Kasumi-1 (cell line): ENCODE results near the gene MPC1.
A peak's percentile ranks its signal among the peaks of the same experiment; 100 is the strongest.
"Not testable (repeated sequence)": the region's sequence is repeated elsewhere in the genome, so short reads cannot be mapped to it uniquely, and the experiment has no call there.

ENCODE experiments used
- DNase-seq, 2 experiments: peaks; one replicate each; lab custom pipeline; 2025; lab: John Stamatoyannopoulos, UW

MPC1 gene

DNA sequence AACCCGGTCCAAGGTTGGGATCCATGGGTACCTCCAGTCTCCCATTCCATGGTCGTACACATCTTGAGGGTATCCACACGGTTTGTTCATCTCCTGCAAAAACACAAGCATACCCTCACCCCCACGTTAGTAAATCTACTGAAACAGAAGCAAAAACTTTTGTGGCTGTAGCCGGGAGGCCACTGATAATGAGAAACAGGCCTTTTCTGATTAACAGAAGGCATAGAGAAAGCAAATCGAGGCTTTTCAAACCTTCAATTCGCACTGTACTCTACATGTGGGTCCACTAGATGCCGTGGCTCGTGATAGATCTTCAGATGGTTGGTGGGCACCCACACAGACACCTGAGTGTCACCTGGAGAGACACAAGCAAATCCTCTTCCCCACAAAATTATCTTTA is 37.1 kb downstream of the MPC1 start:
- DNase-seq = not testable (repeated sequence)

DNA sequence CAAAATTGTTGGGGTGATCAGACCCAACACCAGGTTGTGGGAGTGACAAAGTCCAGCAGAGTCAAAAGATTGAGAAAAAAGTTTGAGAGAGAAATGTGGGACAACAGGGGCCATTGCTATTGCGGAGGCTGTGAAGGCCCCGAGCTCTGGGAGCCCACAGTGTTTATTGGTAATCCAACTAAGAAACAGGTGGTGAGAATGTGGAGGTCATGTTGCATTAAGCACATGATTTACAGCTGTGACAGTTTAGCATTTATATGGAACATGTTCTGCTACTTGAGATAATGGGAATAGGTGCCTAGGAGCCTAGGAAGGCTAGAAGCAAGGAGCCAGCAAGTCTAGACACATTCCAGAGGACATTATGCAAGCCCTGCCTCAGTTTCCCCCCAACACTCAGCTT is 37.8 kb downstream of the MPC1 start:
- not testable (repeated sequence) for DNase-seq

DNA sequence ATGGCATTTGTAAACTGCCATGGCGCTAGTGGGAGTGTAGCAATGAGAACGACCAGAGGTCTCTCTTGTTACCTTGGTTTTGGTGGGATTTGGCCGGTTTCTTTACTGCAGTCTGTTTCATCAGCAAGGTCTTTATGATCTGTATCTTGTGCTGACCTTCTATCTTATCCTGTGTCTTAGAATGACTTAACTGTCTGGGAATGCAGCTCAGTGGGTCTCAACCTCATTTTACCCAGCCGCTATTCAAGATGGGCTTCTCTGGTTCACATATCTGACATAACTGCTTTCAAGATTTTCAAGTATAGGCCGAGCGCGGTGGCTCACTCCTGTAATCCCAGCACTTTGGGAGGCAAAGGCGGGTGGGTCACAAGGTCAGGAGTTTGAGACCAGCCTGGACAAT is 38.5 kb downstream of the MPC1 start:
- DNase-seq = no peak

DNA sequence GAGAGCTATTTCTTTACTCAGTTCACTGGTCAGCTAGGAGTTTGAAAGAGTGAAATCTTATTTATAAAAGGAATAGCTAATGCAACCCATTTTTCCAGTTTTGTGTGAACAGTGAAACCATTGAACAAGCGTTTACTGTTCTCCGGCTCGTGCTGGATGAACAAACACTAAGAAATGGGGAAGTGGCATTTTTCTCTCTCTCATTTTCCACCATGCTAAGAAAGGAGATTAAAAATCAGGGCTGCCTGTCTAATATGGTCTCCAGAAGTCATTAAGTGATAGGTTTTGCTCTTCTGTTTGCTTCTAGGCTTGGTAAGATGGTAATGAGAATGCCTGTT is 39.6 kb downstream of the MPC1 start:
- DNase-seq = peak; percentile 49 to 77

DNA sequence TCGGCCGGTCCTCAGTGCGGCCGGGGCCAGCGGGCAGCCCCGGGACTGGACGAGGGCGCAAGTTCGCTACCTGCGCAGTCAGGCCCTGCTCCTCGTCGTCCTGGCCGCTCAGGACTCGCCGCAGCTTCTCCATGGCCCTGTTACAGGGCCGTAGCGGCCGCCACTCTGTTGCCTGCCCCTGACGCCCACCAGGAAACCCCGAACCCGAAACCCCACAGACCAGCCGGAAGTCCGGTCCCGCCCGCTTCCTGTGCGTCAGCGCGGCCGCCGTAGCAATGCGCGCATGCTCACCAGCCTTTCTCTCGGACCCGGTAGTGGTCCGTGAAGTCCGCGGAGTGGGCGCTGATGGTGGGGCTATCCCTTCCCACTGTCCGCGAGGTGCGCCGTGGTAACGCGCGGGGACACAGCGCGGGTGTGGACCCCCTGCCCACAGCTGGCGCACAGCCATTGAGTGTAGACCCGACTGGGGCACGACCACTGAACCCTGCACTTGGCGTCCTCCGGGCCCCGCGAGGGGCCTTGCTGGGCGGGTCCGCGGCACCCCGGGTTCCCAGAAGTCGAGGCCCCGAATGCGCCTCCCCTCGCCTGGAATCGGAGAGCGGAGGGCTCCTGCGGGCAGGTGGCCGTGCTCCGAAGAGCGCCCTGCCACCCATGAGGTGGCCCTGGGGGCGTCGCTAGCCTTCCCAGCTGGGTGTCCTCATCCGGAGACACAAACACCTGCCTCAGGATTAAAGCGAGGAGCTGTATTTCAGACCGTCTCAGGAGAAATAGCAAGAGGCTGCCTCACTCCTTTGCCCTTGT is 40.2 kb downstream of the MPC1 start, which contains the start of gene SFT2D1:
Gene SFT2D1, minus strand, starts transcription at position 197 of the 801 bp plus-strand sequence. Its CDS starts 64 bp downstream, at position 133.
- DNase-seq = peak; percentile 76 to 77

DNA sequence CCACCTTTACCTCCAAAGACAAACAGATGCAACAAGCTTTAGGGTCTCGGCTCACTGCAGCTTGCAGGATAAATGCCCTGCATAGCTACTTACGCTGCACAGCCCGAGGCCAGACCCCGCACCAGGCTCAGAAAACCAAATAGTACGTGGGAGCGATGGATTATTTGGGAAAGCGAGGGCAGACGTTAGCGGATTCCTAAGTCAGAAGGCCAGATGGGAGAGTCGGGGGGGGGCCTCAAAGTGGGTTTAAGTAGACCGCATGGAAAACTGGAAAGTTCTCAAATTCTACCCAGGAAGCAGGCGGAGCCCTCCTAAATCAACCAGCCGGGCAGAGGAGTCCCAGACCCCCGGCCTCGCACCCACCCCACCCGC is 40.8 kb downstream of the MPC1 start:
- peak in 1 of 2 experiments; percentile 41 for DNase-seq

DNA sequence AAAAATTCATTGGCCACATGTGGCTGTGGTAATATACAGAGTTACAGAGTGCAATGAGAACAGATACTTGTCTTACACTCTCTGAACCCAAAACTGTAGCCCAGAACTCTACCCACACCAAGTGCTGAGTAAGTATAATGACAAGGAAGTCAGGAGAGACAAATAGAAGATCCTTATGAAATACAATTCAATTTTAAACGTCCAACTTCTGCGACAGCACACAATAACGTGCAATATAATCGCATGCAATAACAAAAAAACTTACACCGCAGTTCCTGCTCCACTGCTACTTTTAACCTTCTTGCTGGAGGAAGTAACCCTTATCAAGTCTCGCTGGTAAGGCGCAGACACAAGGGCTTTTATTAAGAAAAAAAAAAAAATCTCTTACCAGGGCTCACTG is 41.3 kb downstream of the MPC1 start:
- peak; percentile 42 to 47 for DNase-seq

DNA sequence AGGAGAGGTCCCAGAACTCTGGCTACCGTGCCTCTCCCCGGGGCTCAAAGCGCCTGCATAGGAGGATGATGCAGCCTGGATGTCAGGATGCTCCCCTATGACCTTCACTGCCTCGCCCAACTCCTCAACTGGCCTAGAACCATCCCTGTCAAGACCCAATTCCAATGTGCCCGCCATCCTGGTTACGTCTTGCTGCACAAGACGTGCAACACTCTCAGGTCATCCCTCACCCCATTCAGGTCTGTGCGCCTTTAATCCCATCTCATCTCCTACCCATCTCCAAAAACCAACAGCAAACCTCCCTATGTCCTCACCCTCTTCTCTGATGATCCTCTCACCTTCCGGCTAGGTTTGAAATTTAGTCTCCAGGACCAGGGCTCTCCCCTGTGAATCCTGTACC is 43.9 kb downstream of the MPC1 start:
- no peak for DNase-seq

DNA sequence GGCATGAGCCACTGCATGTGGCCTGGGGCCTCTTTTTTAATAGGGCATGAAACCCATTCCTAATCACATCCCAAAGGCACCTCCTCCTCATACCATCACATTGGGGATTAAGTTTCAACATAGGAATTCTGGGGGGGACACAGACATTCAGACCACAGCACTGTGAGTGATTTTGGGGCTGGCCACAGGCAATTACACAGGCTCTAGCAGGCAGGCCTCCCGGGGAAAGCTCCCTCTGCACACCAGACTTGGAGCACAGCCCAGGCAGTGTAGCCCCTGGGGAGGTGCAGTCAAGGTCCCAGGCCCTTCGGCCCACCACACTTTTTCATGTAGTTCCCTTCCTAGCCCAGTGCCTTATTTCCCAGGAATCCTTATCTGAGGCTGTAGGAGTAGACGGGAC is 45.9 kb downstream of the MPC1 start:
- DNase-seq = no peak

DNA sequence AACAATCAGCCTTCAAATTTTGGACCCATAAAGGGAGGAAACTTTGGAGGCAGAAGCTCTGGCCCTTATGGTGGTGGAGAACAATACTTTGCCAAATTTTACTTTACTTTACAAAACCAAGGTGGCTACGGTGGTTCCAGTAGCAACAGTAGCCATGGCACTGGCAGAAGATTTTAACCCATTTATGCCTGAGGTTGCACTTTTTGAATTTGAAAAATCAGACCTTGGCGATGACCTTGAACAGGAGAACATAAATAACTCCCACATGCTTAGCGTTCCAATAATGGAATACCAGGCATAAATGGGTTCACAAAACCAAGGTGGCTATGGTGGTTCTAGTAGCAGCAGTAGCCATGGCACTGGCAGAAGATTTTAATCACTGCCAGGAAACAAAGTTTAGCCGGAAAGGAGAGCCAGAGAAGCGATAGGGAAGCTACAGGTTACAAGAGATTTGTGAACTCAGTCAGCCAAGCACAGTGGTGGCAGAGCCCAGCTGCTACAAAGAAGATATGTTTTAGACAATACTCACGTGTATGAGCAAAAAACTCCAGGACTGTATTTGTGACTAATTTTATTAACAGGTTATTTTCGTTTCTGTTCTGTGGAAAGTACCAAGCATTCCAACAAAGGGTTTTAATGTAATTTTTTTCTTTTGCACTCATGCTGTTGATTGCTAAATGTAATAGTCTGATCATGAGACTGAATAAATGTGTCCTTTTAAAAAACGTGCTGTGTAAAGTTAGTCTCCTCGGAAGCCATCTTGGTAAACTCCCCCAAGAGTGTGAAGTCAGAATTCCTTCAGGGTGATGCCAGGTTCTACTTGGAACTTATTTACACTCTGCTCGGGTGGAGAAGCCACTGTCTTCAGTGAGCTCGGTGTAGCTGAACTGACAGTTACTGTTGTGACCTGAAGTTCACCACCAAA is 47.1 kb downstream of the MPC1 start:
- no peak for DNase-seq

DNA sequence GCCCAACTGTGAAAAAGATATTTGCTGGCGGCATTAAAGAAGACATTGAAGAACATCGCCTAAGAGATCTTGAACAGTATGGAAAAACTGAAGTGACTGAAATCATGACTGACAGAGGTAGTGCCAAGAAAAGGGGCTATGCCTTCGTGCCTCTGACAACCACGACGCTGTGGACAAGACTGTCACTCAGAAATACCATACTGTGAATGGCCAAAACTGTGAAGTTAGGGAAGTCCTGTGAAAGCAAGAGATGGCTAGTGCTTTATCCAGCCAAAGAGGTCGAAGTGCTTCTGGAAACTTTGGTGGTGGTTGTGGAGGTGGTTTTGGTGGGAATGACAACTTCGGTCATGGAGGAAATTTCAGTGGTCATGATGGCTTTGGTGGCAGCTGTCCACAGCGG is 47.9 kb downstream of the MPC1 start:
- DNase-seq = no peak

DNA sequence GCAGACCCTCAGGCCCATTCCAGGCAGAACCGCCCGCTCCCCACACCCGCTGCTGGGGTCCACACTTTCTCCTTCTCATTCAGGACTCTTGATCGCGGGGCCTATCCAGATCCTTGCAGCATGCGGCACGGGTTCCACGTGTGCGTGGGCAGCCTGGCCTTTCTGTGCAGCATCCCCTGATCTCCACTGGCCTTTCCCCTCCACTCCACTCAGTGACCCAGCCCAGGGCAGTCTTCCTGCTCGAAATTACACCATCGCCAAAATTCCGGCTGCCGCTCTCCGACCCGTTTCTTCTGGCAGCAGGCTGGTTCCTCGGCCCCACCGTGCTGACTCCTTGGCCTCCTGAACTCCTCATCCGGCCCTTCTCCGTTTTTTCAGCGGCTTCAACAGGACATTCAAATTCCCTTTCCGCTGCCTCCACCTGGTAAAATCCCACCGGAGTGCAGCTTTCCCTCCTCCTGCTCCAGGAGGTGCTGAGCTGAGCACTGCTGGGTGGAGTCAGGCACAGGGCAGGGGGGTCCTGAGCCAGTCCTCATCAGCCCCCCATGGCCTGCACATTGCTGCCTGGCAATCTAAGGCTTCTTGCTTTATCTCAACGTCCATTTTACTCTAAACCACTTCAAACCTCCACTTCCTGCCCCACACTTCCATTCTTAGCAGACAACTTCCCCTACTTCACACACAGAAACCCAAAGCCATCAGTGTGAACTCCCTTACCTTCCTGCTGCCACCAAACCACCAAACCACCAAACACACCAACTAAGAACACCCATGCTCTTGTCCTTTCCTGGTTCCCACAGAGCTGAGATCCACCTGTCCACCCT is 49.4 kb downstream of the MPC1 start:
- peak; percentile 79 to 81 for DNase-seq

DNA sequence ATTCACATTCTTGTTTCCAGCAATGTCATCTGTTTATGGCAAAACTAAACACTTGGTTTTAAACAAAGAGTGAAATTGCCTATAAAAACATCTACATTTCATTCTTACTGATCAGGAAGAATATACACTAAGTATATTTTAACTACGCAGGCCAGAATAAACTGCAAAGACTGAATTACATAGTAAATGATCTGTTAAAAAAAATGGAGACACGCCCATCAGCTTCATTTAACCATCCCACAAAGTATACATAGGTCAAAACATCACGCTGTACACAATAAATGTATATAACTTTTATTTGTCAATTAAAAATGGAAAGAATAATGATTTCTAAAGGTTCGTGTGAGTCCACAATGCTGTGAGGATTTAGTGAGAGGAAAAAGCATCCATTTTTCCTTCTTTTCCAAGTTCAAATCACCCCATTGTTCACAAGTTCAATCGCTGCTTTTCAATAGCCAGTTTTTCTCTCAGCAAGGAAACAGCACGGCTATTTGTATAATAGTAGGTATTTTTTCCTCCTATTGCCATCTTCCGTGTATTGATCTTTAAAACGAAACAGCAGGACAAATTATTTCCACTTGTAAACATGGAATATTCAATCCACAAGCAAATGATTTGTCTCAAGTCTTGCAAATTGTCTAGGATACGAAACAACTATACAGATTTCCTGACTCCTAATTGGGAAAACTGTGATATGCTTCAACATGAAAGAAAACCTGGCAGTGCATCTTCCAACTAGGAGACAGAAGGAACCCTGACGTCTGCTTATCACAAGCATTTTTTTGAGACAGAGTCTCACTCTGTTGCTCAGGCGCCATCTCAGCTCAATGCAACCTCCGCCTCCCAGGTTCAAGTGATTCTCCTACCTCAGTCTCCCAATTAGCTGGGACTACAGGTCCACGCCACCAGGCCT is 51.0 kb downstream of the MPC1 start:
- DNase-seq = no peak

DNA sequence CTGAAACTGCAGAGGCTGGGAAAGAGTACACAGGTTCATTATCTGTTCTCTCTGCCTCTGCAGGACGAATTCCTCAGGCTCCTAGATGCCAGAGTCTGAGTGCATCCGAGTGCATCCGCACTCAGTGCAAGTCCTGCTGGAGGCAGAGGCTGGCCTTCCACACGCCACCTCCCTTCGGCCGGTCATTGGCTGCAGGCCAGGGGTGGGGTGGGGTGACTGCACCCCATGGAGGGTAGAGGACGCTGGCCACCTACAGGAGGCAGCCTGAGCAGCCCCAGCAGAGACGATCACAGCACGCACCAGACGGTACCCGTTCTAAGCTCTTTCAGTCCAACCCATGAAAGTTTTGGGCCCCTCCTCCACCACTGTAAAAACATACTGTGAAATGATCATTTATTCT is 52.1 kb downstream of the MPC1 start:
- DNase-seq = no peak

DNA sequence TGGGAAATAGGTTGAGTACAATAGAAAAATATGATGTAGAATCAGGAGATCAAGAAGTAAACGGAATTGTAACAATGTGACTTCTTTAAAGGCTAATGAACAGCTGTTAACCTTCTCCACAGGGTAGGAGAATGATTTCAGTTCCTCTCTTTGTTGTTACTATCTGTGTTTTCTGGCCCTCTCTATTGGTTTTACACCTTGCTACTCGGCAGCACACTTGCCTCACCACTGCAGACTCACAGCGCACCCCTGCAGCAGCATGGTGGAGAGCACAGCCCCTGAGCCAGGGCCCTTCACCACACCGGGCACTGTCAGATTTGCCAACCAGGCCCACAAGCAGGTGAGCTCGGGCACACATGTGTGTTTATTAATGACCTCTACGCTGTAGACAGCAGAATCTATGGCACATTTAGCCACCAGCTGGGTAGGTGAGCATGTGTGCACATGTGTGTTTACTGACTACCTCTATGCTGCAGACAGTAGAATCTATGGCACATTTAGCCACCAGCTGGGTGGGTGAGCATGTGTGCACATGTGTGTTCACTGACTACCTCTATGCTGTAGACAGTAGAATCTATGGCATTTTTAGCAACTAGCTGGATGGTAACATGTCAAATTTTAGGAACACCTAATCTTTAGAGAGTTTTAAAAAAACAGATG is 57.2 kb downstream of the MPC1 start:
- no peak for DNase-seq

DNA sequence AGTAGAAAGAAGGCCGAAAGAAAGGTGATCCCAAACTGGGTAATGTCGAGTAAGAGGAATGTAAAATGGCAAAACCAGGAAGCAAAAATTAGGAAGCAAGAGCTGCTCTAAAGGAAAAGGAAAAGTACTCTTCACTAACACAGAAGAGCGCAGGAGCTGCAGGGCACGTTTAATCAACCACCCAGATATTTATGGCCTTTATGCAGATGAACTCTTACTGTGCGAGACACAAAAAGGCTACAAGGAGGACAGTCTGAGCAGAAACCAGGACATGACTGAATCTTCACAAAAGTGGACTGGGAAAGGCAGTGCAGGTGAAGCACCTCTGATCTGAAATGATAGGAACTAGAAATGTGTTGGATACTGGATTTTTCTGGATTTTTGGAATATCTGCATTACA is 59.3 kb downstream of the MPC1 start:
- DNase-seq = no peak

DNA sequence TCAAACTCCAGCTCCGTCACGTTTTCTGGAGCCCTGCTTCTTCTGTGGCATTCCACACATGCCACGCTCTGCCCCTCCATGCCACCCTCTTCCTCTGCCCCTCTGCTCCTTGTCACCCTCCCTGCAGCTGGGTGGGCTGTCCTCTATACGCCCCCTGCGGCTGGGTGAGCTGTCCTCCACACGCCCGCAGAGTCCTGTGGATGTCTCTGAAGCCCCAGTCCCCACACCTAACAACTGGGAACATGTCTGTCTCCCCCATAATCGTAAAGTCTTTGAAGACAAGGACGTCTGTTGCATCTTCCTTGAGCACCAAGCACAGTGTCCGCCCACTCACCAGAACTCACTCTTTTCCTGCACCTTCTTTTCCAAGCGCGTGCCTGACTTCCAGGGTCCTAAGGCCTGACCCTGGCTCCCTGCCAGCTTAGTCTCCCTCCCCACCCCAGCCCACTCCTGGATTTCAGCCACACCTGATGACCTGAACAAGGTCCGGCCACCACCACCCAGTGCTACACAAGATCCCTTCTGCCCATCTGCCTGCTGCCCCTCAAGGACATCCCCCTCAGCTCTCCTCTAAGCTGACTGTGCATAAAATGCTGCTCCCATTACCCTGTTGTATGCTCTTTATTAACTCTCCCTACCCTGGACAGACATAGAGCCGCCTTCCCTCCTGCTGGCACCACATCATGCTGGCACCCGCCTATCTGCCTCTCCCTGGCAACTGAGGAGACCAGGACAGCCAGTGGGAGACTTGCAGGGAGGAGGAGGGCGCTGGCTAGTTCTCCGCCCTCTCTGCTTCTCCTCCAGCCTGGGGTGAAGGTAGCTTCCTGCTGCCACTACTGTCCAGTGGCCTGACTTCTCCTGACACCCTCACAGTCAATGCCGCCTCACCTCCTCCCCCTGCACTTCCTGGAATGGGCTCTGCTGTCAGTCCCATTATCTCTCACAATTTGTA is 63.8 kb downstream of the MPC1 start:
- DNase-seq = no peak

DNA sequence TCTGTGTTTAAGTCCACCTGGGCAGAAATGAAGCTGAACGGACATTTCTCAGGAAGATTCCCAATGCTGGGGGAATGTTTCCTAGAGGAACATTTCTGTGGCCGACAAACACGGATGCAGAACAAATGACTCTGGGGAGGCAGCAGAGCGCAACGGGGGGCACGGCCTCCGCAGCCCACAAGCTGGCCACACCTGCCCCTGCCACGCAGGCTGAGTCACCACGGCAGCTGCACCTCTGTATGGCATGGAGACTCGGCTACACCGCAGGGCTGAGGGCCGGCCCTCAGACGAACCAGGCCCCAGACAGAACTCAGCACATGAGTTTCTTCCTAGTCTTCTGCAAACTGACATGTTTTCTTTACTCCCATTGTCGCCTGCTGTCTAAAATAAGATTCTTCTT is 64.5 kb downstream of the MPC1 start:
- DNase-seq = no peak
